PC-3 (cell line): ENCODE measurements around the gene SLC43A1.

Source experiments
- EZH2 ChIP-seq: fragments of 300-600 bp; sonication (generic); IDR thresholded peaks from one replicate; pipeline ENCODE4 v1.6.1; 2017; ENCODE audit warnings: antibody characterized with exemption, mild to moderate bottlenecking, low read length; ENCODE audit not compliant: unreplicated experiment
- EZH2phosphoT487 ChIP-seq: fragments of 300-600 bp; sonication (generic); IDR thresholded peaks from 2 replicates; pipeline ENCODE4 v1.6.1; 2018; ENCODE audit warnings: mild to moderate bottlenecking, antibody characterized with exemption, low read length, borderline replicate concordance
- TF ChIP-seq, protein P1 (sequence below): fragments of 300-600 bp; sonication (generic); conservative IDR thresholded peaks from 2 replicates; pipeline ENCODE4 v1.5.1; 2017; ENCODE audit warnings: antibody characterized with exemption, low read depth, mild to moderate bottlenecking, low read length

DNA sequence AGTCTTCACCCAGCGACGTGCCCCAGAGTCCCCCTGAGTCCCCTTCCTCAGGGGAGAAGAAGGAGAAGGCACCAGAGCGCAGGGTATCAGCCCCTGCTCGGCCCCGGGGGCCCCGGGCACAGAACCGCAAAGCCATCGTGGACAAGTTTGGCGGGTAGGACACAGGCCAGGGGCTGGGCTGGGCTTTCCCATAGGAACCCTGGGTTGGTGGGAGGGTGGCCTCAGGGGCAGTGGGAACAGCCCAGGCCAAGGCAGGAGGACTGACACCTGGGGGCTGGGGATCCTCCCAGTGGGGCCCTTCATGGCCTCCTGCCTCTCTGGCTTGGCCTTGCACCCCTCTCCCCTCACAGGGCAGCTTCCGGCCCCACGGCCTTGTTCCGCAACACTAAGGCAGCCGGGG lies 30.4 kb upstream of the SLC43A1 start:
- TF ChIP-seq, protein P1, sequence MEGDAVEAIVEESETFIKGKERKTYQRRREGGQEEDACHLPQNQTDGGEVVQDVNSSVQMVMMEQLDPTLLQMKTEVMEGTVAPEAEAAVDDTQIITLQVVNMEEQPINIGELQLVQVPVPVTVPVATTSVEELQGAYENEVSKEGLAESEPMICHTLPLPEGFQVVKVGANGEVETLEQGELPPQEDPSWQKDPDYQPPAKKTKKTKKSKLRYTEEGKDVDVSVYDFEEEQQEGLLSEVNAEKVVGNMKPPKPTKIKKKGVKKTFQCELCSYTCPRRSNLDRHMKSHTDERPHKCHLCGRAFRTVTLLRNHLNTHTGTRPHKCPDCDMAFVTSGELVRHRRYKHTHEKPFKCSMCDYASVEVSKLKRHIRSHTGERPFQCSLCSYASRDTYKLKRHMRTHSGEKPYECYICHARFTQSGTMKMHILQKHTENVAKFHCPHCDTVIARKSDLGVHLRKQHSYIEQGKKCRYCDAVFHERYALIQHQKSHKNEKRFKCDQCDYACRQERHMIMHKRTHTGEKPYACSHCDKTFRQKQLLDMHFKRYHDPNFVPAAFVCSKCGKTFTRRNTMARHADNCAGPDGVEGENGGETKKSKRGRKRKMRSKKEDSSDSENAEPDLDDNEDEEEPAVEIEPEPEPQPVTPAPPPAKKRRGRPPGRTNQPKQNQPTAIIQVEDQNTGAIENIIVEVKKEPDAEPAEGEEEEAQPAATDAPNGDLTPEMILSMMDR = no peak
- TF ChIP-seq EZH2phosphoT487 = no peak
- TF ChIP-seq EZH2 = no peak
